ENCODE measurements around the gene TENT5A. TPM values are rescaled to one million over a fixed set of nuclear protein-coding genes. Genes with fewer than 3 reads are reported as not detected.

Gene TENT5A
- total RNA-seq, 1 experiment from 2014 or later: 5.6 TPM

DNA sequence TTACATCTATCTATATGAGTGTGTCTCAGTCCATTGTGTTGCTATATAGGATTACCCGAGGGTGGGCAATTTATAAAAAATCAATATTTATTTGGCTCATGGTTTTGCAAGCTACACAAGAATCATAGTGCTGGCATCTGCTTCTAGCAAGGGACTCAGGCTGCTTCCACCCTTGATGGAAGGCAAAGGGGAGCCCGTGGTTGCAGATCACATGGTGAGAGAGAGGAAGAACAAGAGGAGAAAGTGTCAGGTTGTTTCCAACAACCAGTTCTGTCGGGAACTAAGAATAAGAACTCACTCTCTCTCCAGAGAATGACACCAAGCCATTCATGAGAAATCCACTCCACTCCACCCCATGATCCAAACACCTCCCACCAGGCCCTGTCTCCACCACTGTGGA is 48.2 kb upstream of the TENT5A start:
- intact Hi-C loops (cut with micrococcal nuclease): no loop called here
- ChIA-PET POLR2A (ENCODE audit: unreplicated experiment) (no interaction called here), CTCF (no interaction called here)
- Histone ChIP-seq H4K20me1 (ENCODE audit: low read length) (no peaks in the 10 kb centered on the region), H3K4me2 (ENCODE audit: low read length) (no peak overlapping the region), H3K27me3 (ENCODE audit: low read length) (no peaks in the 10 kb centered on the region), H3K79me2 (ENCODE audit: low read length) (no peaks in the 10 kb centered on the region), H3K9me2 (replicated peaks; ENCODE audit: low read length) (no peaks in the 10 kb centered on the region), H3F3A (ENCODE audit: low read length, unreplicated experiment) (no peaks in the 10 kb centered on the region), H3K4me1 (ENCODE audit: insufficient read depth, low read length) (no peaks in the 10 kb centered on the region), H3K9ac (ENCODE audit: low read length) (no peak overlapping the region), H3K9me3 (ENCODE audit: low read length) (no peaks in the 10 kb centered on the region), H2AFZ (ENCODE audit: low read length) (no peak overlapping the region), H3K36me3 (ENCODE audit: low read depth, low read length) (no peaks in the 10 kb centered on the region), H3K4me3 (ENCODE audit: low read length) (no peak overlapping the region), H3K27ac (ENCODE audit: low read length) (no peak overlapping the region)
- DNase-seq (no peak), ATAC-seq (no peak)
- BruUV-seq (replicated peaks): no TSS peak
- TF ChIP-seq EZH2phosphoT487 (IDR thresholded peaks at IDR 0.05; ENCODE audit: borderline replicate concordance, low read length) (no peak), EZH2 (IDR thresholded peaks at IDR 0.05; ENCODE audit: low read length, unreplicated experiment) (no peak)
- TF ChIP-seq, protein P1, sequence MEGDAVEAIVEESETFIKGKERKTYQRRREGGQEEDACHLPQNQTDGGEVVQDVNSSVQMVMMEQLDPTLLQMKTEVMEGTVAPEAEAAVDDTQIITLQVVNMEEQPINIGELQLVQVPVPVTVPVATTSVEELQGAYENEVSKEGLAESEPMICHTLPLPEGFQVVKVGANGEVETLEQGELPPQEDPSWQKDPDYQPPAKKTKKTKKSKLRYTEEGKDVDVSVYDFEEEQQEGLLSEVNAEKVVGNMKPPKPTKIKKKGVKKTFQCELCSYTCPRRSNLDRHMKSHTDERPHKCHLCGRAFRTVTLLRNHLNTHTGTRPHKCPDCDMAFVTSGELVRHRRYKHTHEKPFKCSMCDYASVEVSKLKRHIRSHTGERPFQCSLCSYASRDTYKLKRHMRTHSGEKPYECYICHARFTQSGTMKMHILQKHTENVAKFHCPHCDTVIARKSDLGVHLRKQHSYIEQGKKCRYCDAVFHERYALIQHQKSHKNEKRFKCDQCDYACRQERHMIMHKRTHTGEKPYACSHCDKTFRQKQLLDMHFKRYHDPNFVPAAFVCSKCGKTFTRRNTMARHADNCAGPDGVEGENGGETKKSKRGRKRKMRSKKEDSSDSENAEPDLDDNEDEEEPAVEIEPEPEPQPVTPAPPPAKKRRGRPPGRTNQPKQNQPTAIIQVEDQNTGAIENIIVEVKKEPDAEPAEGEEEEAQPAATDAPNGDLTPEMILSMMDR (conservative IDR thresholded peaks at IDR 0.05; ENCODE audit: low read depth, low read length): no peak

DNA sequence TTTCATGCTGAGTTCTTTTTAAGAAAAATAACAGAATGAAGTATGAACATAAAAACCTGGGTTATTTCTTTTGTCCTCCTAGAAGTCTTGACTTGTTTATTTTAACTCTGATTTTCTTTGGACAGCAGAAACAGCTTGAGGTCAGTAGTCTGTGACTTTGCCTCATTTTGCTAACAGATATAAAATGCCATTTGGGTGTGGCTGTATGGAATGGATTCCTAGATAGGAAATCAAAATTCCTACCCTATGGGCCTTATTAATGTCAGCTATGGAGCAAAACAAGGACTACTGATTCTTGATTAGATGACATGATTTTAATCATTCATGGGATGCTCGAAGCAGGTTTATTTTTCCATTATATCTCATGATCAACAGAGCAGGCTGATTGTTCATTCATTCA is 46.8 kb upstream of the TENT5A start:
- no peak overlapping the region for H3K9ac ChIP-seq (ENCODE audit: low read length)
- intact Hi-C loops (cut with micrococcal nuclease): no loop called here
- H2AFZ ChIP-seq (ENCODE audit: low read length): no peak overlapping the region
- no peaks in the 10 kb centered on the region for H3K9me2 ChIP-seq (replicated peaks; ENCODE audit: low read length)
- H3K9me3 ChIP-seq (ENCODE audit: low read length): no peaks in the 10 kb centered on the region
- H3K27ac ChIP-seq (ENCODE audit: low read length): no peak overlapping the region
- H3K36me3 ChIP-seq (ENCODE audit: low read depth, low read length): no peaks in the 10 kb centered on the region
- no peak for ATAC-seq
- H3K4me1 ChIP-seq (ENCODE audit: insufficient read depth, low read length): no peaks in the 10 kb centered on the region
- BruUV-seq (replicated peaks): no TSS peak
- no peaks in the 10 kb centered on the region for H3K27me3 ChIP-seq (ENCODE audit: low read length)
- POLR2A ChIA-PET (ENCODE audit: unreplicated experiment): no interaction called here
- H3K4me3 ChIP-seq (ENCODE audit: low read length): no peak overlapping the region
- H3K4me2 ChIP-seq (ENCODE audit: low read length): no peak overlapping the region
- DNase-seq: no peak
- TF ChIP-seq, protein P1 (conservative IDR thresholded peaks at IDR 0.05; ENCODE audit: low read depth, low read length): no peak
- TF ChIP-seq EZH2 (IDR thresholded peaks at IDR 0.05; ENCODE audit: low read length, unreplicated experiment): no peak
- CTCF ChIA-PET: no interaction called here
- no peaks in the 10 kb centered on the region for H3F3A ChIP-seq (ENCODE audit: low read length, unreplicated experiment)
- no peaks in the 10 kb centered on the region for H4K20me1 ChIP-seq (ENCODE audit: low read length)
- no peaks in the 10 kb centered on the region for H3K79me2 ChIP-seq (ENCODE audit: low read length)

DNA sequence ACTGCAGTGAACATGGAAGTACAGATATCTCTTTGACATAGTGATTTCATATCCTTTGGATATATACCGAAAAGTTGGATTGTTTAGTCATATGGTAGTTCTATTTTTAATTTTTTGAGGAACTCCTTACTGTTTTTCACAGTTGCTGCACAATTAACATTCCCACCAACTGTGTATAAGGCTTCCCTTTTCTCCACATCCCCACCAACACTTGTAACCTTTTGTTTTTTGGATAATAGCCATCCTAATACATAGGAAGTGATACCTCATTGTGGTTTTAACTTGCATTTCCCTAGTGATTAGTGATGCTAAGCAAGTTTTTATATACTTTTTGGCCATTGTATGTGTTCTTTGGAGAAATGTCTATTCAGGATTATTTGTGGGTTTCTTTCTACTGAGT is 45.1 kb upstream of the TENT5A start:
- Histone ChIP-seq H3K36me3 (ENCODE audit: low read depth, low read length) (no peaks in the 10 kb centered on the region), H4K20me1 (ENCODE audit: low read length) (no peaks in the 10 kb centered on the region), H3F3A (ENCODE audit: low read length, unreplicated experiment) (no peaks in the 10 kb centered on the region), H3K4me2 (ENCODE audit: low read length) (no peak overlapping the region), H3K4me3 (ENCODE audit: low read length) (no peak overlapping the region), H3K9ac (ENCODE audit: low read length) (no peak overlapping the region), H3K9me2 (replicated peaks; ENCODE audit: low read length) (no peaks in the 10 kb centered on the region), H3K9me3 (ENCODE audit: low read length) (no peaks in the 10 kb centered on the region), H3K27me3 (ENCODE audit: low read length) (no peaks in the 10 kb centered on the region), H3K27ac (ENCODE audit: low read length) (no peak overlapping the region), H2AFZ (ENCODE audit: low read length) (no peak overlapping the region), H3K79me2 (ENCODE audit: low read length) (no peaks in the 10 kb centered on the region), H3K4me1 (ENCODE audit: insufficient read depth, low read length) (no peaks in the 10 kb centered on the region)
- no peak for TF ChIP-seq EZH2 (IDR thresholded peaks at IDR 0.05; ENCODE audit: low read length, unreplicated experiment)
- TF ChIP-seq, protein P1 (conservative IDR thresholded peaks at IDR 0.05; ENCODE audit: low read depth, low read length): no peak
- no peak for TF ChIP-seq EZH2phosphoT487 (IDR thresholded peaks at IDR 0.05; ENCODE audit: borderline replicate concordance, low read length)
- intact Hi-C loops (cut with micrococcal nuclease): no loop called here
- CTCF ChIA-PET: no interaction called here
- no TSS peak for BruUV-seq (replicated peaks)
- POLR2A ChIA-PET (ENCODE audit: unreplicated experiment): no interaction called here
- ATAC-seq (no peak), DNase-seq (no peak)

Data from PC-3 (cell line).